CD14-positive monocyte (primary cell): ENCODE data around the gene SBF1. TPM values are rescaled to one million over a fixed set of nuclear protein-coding genes. Genes with fewer than 3 reads are reported as not detected.

Experiments
- DNase-seq, 3 donors: peaks; one replicate each; pipeline ENCODE4 v3.0.0-alpha.2; 2011 to 2022
- H2AFZ ChIP-seq: 2 replicates; pipeline ENCODE4 v1.6.0; 2012; ENCODE audit warnings: mild to moderate bottlenecking, low read depth, low read length, inconsistent platforms; ENCODE audit not compliant: insufficient read depth, poor library complexity, severe bottlenecking
- H3K27ac ChIP-seq, 2 donors: 1 replicate in 1 of 2; 2 replicates in 1 of 2; pipeline ENCODE4 v1.5.1; 2012 to 2013; ENCODE audit warnings: low read length in 2 of 2, control low read depth in 1 of 2, inconsistent platforms in 1 of 2, low read depth in 1 of 2, mild to moderate bottlenecking in 1 of 2
- H3K27me3 ChIP-seq, 2 donors: one replicate each; pipeline versions ENCODE4 v1.6.0 to v1.6.1; 2011 to 2013; ENCODE audit warnings: low read length in 2 of 2; ENCODE audit not compliant: control insufficient read depth in 2 of 2, insufficient read depth in 2 of 2
- H3K36me3 ChIP-seq, 2 donors: replicated peaks in 1 of 2; 1 replicate in 1 of 2; 2 replicates in 1 of 2; pipeline versions ENCODE4 v1.5.1 to v1.6.1; 2012 to 2013; ENCODE audit warnings: low read length in 2 of 2, control low read depth in 1 of 2, inconsistent platforms in 1 of 2, mild to moderate bottlenecking in 1 of 2; ENCODE audit not compliant: insufficient read depth in 2 of 2, control insufficient read depth in 1 of 2
- H3K4me1 ChIP-seq, 2 donors: 1 replicate in 1 of 2; 2 replicates in 1 of 2; pipeline versions ENCODE4 v1.5.1 to v1.6.1; 2012 to 2013; ENCODE audit warnings: low read length in 2 of 2, control low read depth in 1 of 2, inconsistent platforms in 1 of 2, mild to moderate bottlenecking in 1 of 2, moderate library complexity in 1 of 2; ENCODE audit not compliant: insufficient read depth in 2 of 2, control insufficient read depth in 1 of 2
- H3K4me2 ChIP-seq: replicated peaks from 2 replicates; pipeline ENCODE3; 2012; ENCODE audit warnings: low read length, moderate library complexity, mild to moderate bottlenecking; ENCODE audit not compliant: poor library complexity, severe bottlenecking; ENCODE audit errors: extremely low read depth
- H3K4me3 ChIP-seq, 3 experiments: fragments of 200-600 bp in 1 of 3; sonication (generic) in 1 of 3; replicated peaks in 1 of 3; 1 replicate in 2 of 3; 2 replicates in 1 of 3; pipeline ENCODE4 v1.5.1; 2011 to 2013; ENCODE audit warnings: low read length in 3 of 3, mild to moderate bottlenecking in 3 of 3, control low read depth in 2 of 3, low read depth in 2 of 3, inconsistent platforms in 1 of 3, moderate library complexity in 1 of 3
- H3K79me2 ChIP-seq: 2 replicates; pipeline ENCODE4 v1.6.0; 2012; ENCODE audit warnings: mild to moderate bottlenecking, control low read depth, inconsistent platforms, low read length, moderate library complexity; ENCODE audit not compliant: insufficient read depth
- H3K9ac ChIP-seq: 2 replicates; pipeline ENCODE4 v1.6.0; 2017; ENCODE audit warnings: low read length, mild to moderate bottlenecking; ENCODE audit not compliant: insufficient read depth, poor library complexity, severe bottlenecking
- H3K9me3 ChIP-seq, 2 donors: replicated peaks in 1 of 2; 1 replicate in 1 of 2; 2 replicates in 1 of 2; pipeline versions ENCODE4 v1.5.1 to v1.6.1; 2012 to 2013; ENCODE audit warnings: low read length in 2 of 2, control low read depth in 1 of 2; ENCODE audit not compliant: control insufficient read depth in 1 of 2, insufficient read depth in 1 of 2
- H4K20me1 ChIP-seq: 2 replicates; pipeline ENCODE4 v1.6.0; 2012; ENCODE audit warnings: mild to moderate bottlenecking, low read length, control low read depth, moderate library complexity; ENCODE audit not compliant: insufficient read depth
- H3K27ac Mint-ChIP-seq, 7 donors: one replicate each; pipeline ENCODE4 v1.8.0; 2020; ENCODE audit warnings: mild to moderate bottlenecking in 7 of 7, mixed read lengths in 7 of 7, moderate library complexity in 6 of 7, inconsistent platforms in 2 of 7
- H3K27me3 Mint-ChIP-seq, 3 donors: one replicate each; pipeline ENCODE4 v1.8.0; 2021 to 2022; ENCODE audit warnings: low read depth in 3 of 3, mild to moderate bottlenecking in 3 of 3, mixed read lengths in 3 of 3, moderate library complexity in 3 of 3, inconsistent platforms in 1 of 3
- H3K36me3 Mint-ChIP-seq, 2 donors: one replicate each; pipeline ENCODE4 v1.8.0; 2020; ENCODE audit warnings: mixed read lengths in 2 of 2, inconsistent platforms in 1 of 2, mild to moderate bottlenecking in 1 of 2
- H3K4me1 Mint-ChIP-seq: one replicate; pipeline ENCODE4 v1.8.0; 2020; ENCODE audit warnings: mild to moderate bottlenecking, mixed read lengths
- H3K4me3 Mint-ChIP-seq, 2 donors: one replicate each; pipeline ENCODE4 v1.8.0; 2020; ENCODE audit warnings: mild to moderate bottlenecking in 2 of 2, mixed read lengths in 2 of 2, moderate library complexity in 1 of 2
- H3K9me3 Mint-ChIP-seq, 7 donors: one replicate each; pipeline ENCODE4 v1.8.0; 2020 to 2022; ENCODE audit warnings: mixed read lengths in 7 of 7, mild to moderate bottlenecking in 6 of 7, moderate library complexity in 6 of 7, inconsistent platforms in 2 of 7
- WGBS: methylation state at CpG from one replicate; pipeline ENCODE4 v1.1.5; 2013; ENCODE audit warnings: missing lambda C conversion rate; ENCODE audit not compliant: insufficient coverage; 5-methylcytosine and 5-hydroxymethylcytosine counted together
- intact Hi-C, 2 donors: fragments of 100-400 bp; cut with micrococcal nuclease; formaldehyde crosslinking; loops; one replicate each; pipeline versions ENCODE4 v1.15.0 to v1.15.1; 2023
- polyA plus RNA-seq, 3 donors: library from polyadenylated mRNA; depleted of rRNA in 1 of 3; unstranded in 2 of 3; stranded (reverse) in 1 of 3; fragments of 300-500 nt in 2 of 3; fragments of >200 nt in 1 of 3; fragmentation: Illumina TruSeq in 2 of 3; gene quantifications; 1 replicate in 2 of 3; 2 replicates in 1 of 3; pipeline ENCODE4 v1.2.3, GENCODE V29; 2012 to 2021
- TF ChIP-seq, protein P1 (sequence below): fragments of 200-600 bp; IDR thresholded peaks from one replicate; pipeline ENCODE4 v1.8.0; 2022; ENCODE audit warnings: antibody characterized with exemption, mild to moderate bottlenecking

SBF1 gene
- polyA plus RNA-seq, 3 donors: 4.0 to 45.9 (median 6.2) TPM

- H3K4me1 Mint-ChIP-seq: peaks cover 30% of the 10 kb centered on the region
- WGBS: 94% methylated on average over 25 of the region's 25 CpGs
- Histone ChIP-seq H2AFZ (no peak overlapping the region), H3K4me2 (peak overlapping the region; percentile 95), H3K27ac (peak overlapping the region; percentile 60 to 100), H3K36me3 (peaks cover 47 to 60% of the 10 kb centered on the region in 2 donors), H3K4me1 (peaks cover 36 to 53% of the 10 kb centered on the region in 2 donors), H4K20me1 (peaks cover 80% of the 10 kb centered on the region), H3K9me3 (no peaks in the 10 kb centered on the region), H3K9ac (peak overlapping the region; percentile 100), H3K4me3 (peak overlapping the region in 2 of 3 experiments; percentile 47 to 99), H3K79me2 (peaks cover 45% of the 10 kb centered on the region), H3K27me3 (no peaks in the 10 kb centered on the region)
- peaks cover 39 to 69% of the 10 kb centered on the region in 2 donors for H3K36me3 Mint-ChIP-seq
- H3K4me3 Mint-ChIP-seq: peak overlapping the region; percentile 73 to 78
- no peaks in the 10 kb centered on the region for H3K27me3 Mint-ChIP-seq
- TF ChIP-seq, protein P1, sequence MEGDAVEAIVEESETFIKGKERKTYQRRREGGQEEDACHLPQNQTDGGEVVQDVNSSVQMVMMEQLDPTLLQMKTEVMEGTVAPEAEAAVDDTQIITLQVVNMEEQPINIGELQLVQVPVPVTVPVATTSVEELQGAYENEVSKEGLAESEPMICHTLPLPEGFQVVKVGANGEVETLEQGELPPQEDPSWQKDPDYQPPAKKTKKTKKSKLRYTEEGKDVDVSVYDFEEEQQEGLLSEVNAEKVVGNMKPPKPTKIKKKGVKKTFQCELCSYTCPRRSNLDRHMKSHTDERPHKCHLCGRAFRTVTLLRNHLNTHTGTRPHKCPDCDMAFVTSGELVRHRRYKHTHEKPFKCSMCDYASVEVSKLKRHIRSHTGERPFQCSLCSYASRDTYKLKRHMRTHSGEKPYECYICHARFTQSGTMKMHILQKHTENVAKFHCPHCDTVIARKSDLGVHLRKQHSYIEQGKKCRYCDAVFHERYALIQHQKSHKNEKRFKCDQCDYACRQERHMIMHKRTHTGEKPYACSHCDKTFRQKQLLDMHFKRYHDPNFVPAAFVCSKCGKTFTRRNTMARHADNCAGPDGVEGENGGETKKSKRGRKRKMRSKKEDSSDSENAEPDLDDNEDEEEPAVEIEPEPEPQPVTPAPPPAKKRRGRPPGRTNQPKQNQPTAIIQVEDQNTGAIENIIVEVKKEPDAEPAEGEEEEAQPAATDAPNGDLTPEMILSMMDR: no peak
- intact Hi-C loops: no loop called here
- H3K27ac Mint-ChIP-seq: peak overlapping the region in 5 of 7 donors; percentile 46 to 86 (median 76)
- H3K9me3 Mint-ChIP-seq: peaks cover 0 to 1% (median 0%) of the 10 kb centered on the region in 7 donors
- DNase-seq: peak in 1 of 3 donors; percentile 14
These were observed 49.2 kb upstream of the SBF1 start for GRCh38 chr22:50523806-50524675.

- Histone ChIP-seq H3K27me3 (no peaks in the 10 kb centered on the region), H3K4me1 (peaks cover 30 to 47% of the 10 kb centered on the region in 2 donors), H3K9ac (no peak overlapping the region), H3K4me2 (no peak overlapping the region), H4K20me1 (peaks cover 74% of the 10 kb centered on the region), H3K4me3 (no peak overlapping the region), H3K9me3 (no peaks in the 10 kb centered on the region), H3K36me3 (peaks cover 46 to 60% of the 10 kb centered on the region in 2 donors), H3K79me2 (peaks cover 39% of the 10 kb centered on the region), H2AFZ (no peak overlapping the region), H3K27ac (no peak overlapping the region)
- 95% methylated on average over 16 of the region's 16 CpGs for WGBS
- Mint-ChIP-seq H3K27ac (peak overlapping the region in 3 of 7 donors; percentile 19 to 30 (median 30)), H3K4me3 (peak overlapping the region in 1 of 2 donors; percentile 2), H3K4me1 (peaks cover 27% of the 10 kb centered on the region), H3K36me3 (peaks cover 38 to 65% of the 10 kb centered on the region in 2 donors), H3K27me3 (no peaks in the 10 kb centered on the region), H3K9me3 (peaks cover 0 to 1% (median 0%) of the 10 kb centered on the region in 7 donors)
- intact Hi-C loops: no loop called here
- TF ChIP-seq, protein P1: no peak
- no peak for DNase-seq
These were observed 48.6 kb upstream of the SBF1 start for GRCh38 chr22:50523458-50523805.
